Caco-2 (cell line): Measurements from ENCODE around the gene WASF3. TPM values are rescaled to one million over a fixed set of nuclear protein-coding genes. Genes with fewer than 3 reads are reported as not detected.

Experiments used
- BruUV-seq: library from RNA; stranded (reverse); fragments of 400-500 nt; replicated peaks from 2 replicates; lab custom pipeline; 2021; lab: Mats Ljungman, UMichigan
- CTCF ChIA-PET: fragments of 300-600 bp; sonication (Branson Sonifier 250); formaldehyde crosslinking; loops from one replicate; lab custom pipeline; 2022; ENCODE audit warnings: antibody characterized with exemption; lab: Charles Lee
- POLR2A ChIA-PET: fragments of 300-600 bp; sonication (Branson Sonifier 250); formaldehyde crosslinking; loops from one replicate; lab custom pipeline; 2022; ENCODE audit warnings: antibody characterized with exemption; lab: Charles Lee
- DNase-seq, 2 experiments: peaks; one replicate each; pipeline versions ENCODE4 v3.0.0 to v3.0.0-alpha.2; 2020 to 2022
- H3K27me3 ChIP-seq: replicated peaks from 2 replicates; pipeline ENCODE4 v1.6.0; 2011; ENCODE audit warnings: low read length; ENCODE audit not compliant: control insufficient read depth, insufficient read depth
- H3K36me3 ChIP-seq: 2 replicates; pipeline ENCODE4 v1.5.1; 2011; ENCODE audit warnings: low read length; ENCODE audit not compliant: control insufficient read depth, insufficient read depth
- H3K4me1 ChIP-seq: fragments of 250-450 bp; sonication (Bioruptor Pico); 2 replicates; pipeline ENCODE4 v1.5.1; 2020; ENCODE audit warnings: mild to moderate bottlenecking
- H3K4me3 ChIP-seq: 2 replicates; pipeline ENCODE4 v1.5.1; 2011; ENCODE audit warnings: low read depth, mild to moderate bottlenecking, control low read depth, low read length
- H3K9me3 ChIP-seq: fragments of 250-450 bp; sonication (Bioruptor Pico); 2 replicates; pipeline ENCODE4 v1.5.1; 2020; ENCODE audit warnings: mild to moderate bottlenecking, moderate library complexity
- H3K27ac Mint-ChIP-seq: one replicate; pipeline ENCODE4 v1.8.0; 2022; ENCODE audit warnings: mixed read lengths; ENCODE audit not compliant: unreplicated experiment
- H3K27me3 Mint-ChIP-seq: one replicate; pipeline ENCODE4 v1.8.0; 2022; ENCODE audit warnings: mixed read lengths; ENCODE audit not compliant: insufficient read depth, unreplicated experiment
- H3K36me3 Mint-ChIP-seq: one replicate; pipeline ENCODE4 v1.8.0; 2022; ENCODE audit warnings: mild to moderate bottlenecking, mixed read lengths; ENCODE audit not compliant: insufficient read depth, unreplicated experiment
- H3K4me1 Mint-ChIP-seq: one replicate; pipeline ENCODE4 v1.8.0; 2022; ENCODE audit warnings: low read depth, mixed read lengths; ENCODE audit not compliant: unreplicated experiment
- H3K4me3 Mint-ChIP-seq: one replicate; pipeline ENCODE4 v1.8.0; 2022; ENCODE audit warnings: mild to moderate bottlenecking, moderate library complexity, mixed read lengths; ENCODE audit not compliant: unreplicated experiment
- H3K9me3 Mint-ChIP-seq: one replicate; pipeline ENCODE4 v1.8.0; 2022; ENCODE audit warnings: mixed read lengths; ENCODE audit not compliant: unreplicated experiment
- CTCF ChIP-seq, 2 experiments: fragments of 200-600 bp in 1 of 2; IDR thresholded peaks; 1 replicate in 1 of 2; 2 replicates in 1 of 2; pipeline versions ENCODE4 v1.5.1 to v1.8.0; 2011 to 2022; ENCODE audit warnings: antibody characterized with exemption in 1 of 2, control low read depth in 1 of 2, inconsistent platforms in 1 of 2, low read depth in 1 of 2, low read length in 1 of 2, mild to moderate bottlenecking in 1 of 2, moderate library complexity in 1 of 2; ENCODE audit not compliant: insufficient read depth in 1 of 2, severe bottlenecking in 1 of 2, unreplicated experiment in 1 of 2
- intact Hi-C: fragments of 100-400 bp; cut with micrococcal nuclease; formaldehyde crosslinking; loops from one replicate; pipeline ENCODE4 v1.10.0; 2022; ENCODE audit not compliant: unreplicated experiment
- total RNA-seq: library from RNA; stranded (reverse); gene quantifications from 2 replicates; pipeline ENCODE4 v1.2.3, GENCODE V29; 2022

The WASF3 gene
- total RNA-seq, 1 experiment from 2014 or later = not detected

GRCh38 chr13:26660766-26661165 is 103.3 kb downstream of the WASF3 start:
- ChIA-PET POLR2A (no interaction called here), CTCF (interaction anchor here (0.6 kb wide), 1 partner anchor 546 kb away, joined by 3 read pairs; no protein-coding TSS in a partner anchor)
- BruUV-seq = no TSS peak
- Mint-ChIP-seq H3K4me1 (no peaks in the 10 kb centered on the region), H3K36me3 (no peaks in the 10 kb centered on the region), H3K9me3 (no peaks in the 10 kb centered on the region), H3K4me3 (no peak overlapping the region), H3K27ac (no peak overlapping the region), H3K27me3 (peaks cover 21% of the 10 kb centered on the region)
- H3K27me3 ChIP-seq = peaks cover 1% of the 10 kb centered on the region; the same call in 1 of the 2 replicates
- no peak for DNase-seq
- no peaks in the 10 kb centered on the region for H3K9me3 ChIP-seq
- H3K36me3 ChIP-seq = no peaks in the 10 kb centered on the region
- intact Hi-C loops = no loop called here
- H3K4me1 ChIP-seq = no peaks in the 10 kb centered on the region
- H3K4me3 ChIP-seq = no peak overlapping the region
- TF ChIP-seq CTCF (IDR thresholded peaks at IDR 0.05; ENCODE audit: insufficient read depth in 1 of 2, low read depth in 1 of 2, low read length in 1 of 2, severe bottlenecking in 1 of 2, unreplicated experiment in 1 of 2) = no peak

GRCh38 chr13:26663791-26664190 is 106.3 kb downstream of the WASF3 start:
- Mint-ChIP-seq H3K4me3 (no peak overlapping the region), H3K36me3 (no peaks in the 10 kb centered on the region), H3K9me3 (no peaks in the 10 kb centered on the region), H3K27ac (no peak overlapping the region), H3K4me1 (no peaks in the 10 kb centered on the region), H3K27me3 (peaks cover 21% of the 10 kb centered on the region)
- CTCF ChIA-PET = interaction anchor here (0.6 to 0.9 kb wide), 2 partner anchors 35 to 268 kb away, joined by 5 to 7 read pairs; no protein-coding TSS in a partner anchor
- POLR2A ChIA-PET = no interaction called here
- H3K27me3 ChIP-seq = peaks cover 1% of the 10 kb centered on the region
- H3K4me1 ChIP-seq = no peaks in the 10 kb centered on the region
- no peak for TF ChIP-seq CTCF (IDR thresholded peaks at IDR 0.05; ENCODE audit: insufficient read depth in 1 of 2, low read depth in 1 of 2, low read length in 1 of 2, severe bottlenecking in 1 of 2, unreplicated experiment in 1 of 2)
- H3K9me3 ChIP-seq = no peaks in the 10 kb centered on the region
- no peak for DNase-seq
- no peaks in the 10 kb centered on the region for H3K36me3 ChIP-seq
- H3K4me3 ChIP-seq = no peak overlapping the region
- intact Hi-C loops = no loop called here
- no TSS peak for BruUV-seq

- no peaks in the 10 kb centered on the region for H3K4me1 ChIP-seq
- no peaks in the 10 kb centered on the region; the same call in none of the 2 replicates for H3K27me3 ChIP-seq
- CTCF ChIA-PET = interaction anchor here (0.6 kb wide), 1 partner anchor 267 kb away, joined by 5 read pairs; no protein-coding TSS in a partner anchor
- H3K9me3 ChIP-seq = no peaks in the 10 kb centered on the region
- POLR2A ChIA-PET = no interaction called here
- no TSS peak for BruUV-seq
- H3K27me3 Mint-ChIP-seq = peaks cover 21% of the 10 kb centered on the region
- no peak overlapping the region for H3K27ac Mint-ChIP-seq
- intact Hi-C loops = no loop called here
- no peaks in the 10 kb centered on the region for H3K36me3 Mint-ChIP-seq
- no peak overlapping the region for H3K4me3 Mint-ChIP-seq
- no peaks in the 10 kb centered on the region for H3K36me3 ChIP-seq
- DNase-seq = no peak
- TF ChIP-seq CTCF (IDR thresholded peaks at IDR 0.05; ENCODE audit: insufficient read depth in 1 of 2, low read depth in 1 of 2, low read length in 1 of 2, severe bottlenecking in 1 of 2, unreplicated experiment in 1 of 2) = no peak
- H3K4me1 Mint-ChIP-seq = no peaks in the 10 kb centered on the region
- no peak overlapping the region for H3K4me3 ChIP-seq
- H3K9me3 Mint-ChIP-seq = no peaks in the 10 kb centered on the region
Observed at GRCh38 chr13:26664286-26664685, 106.8 kb downstream of the WASF3 start.
